NOMO-1 treated with DMSO at 0.1 percent for 48 hours (cell line): ENCODE data around the gene RARB.

ENCODE experiments used
- DNase-seq: peaks from one replicate; lab custom pipeline; 2025; ENCODE audit not compliant: unreplicated experiment; lab: John Stamatoyannopoulos, UW

RARB gene

GRCh38 chr3:25589783-25590258, 161.8 kb downstream of the RARB start:
- DNase-seq: no peak

- no peak for DNase-seq
Observed at GRCh38 chr3:25592510-25592968, 164.5 kb downstream of the RARB start.

- DNase-seq: no peak
Observed at GRCh38 chr3:25593001-25593400, 164.9 kb downstream of the RARB start.

GRCh38 chr3:25594007-25594502, 166.0 kb downstream of the RARB start:
- peak; percentile 33 for DNase-seq

GRCh38 chr3:25597535-25598101, 169.6 kb downstream of the RARB start:
- no peak for DNase-seq

- peak; percentile 72 for DNase-seq
Observed at GRCh38 chr3:25603703-25604102, 175.6 kb downstream of the RARB start.

GRCh38 chr3:25604107-25604805, 176.2 kb downstream of the RARB start:
- DNase-seq: peak; percentile 92

GRCh38 chr3:25610167-25610566, 182.1 kb downstream of the RARB start:
- no peak for DNase-seq

GRCh38 chr3:25610779-25611178, 182.7 kb downstream of the RARB start:
- DNase-seq: no peak

- DNase-seq: no peak
Observed at GRCh38 chr3:25611193-25611592, 183.1 kb downstream of the RARB start.

GRCh38 chr3:25618028-25618427, 190.0 kb downstream of the RARB start:
- no peak for DNase-seq

- DNase-seq: no peak
Observed at GRCh38 chr3:25619382-25619781, 191.3 kb downstream of the RARB start.

- no peak for DNase-seq
Observed at GRCh38 chr3:25620493-25620892, 192.4 kb downstream of the RARB start.

GRCh38 chr3:25621087-25621486, 193.0 kb downstream of the RARB start:
- no peak for DNase-seq

GRCh38 chr3:25631989-25632388, 203.9 kb downstream of the RARB start:
- DNase-seq: no peak

- DNase-seq: no peak
Observed at GRCh38 chr3:25633919-25634318, 205.9 kb downstream of the RARB start.

- no peak for DNase-seq
Observed at GRCh38 chr3:25635038-25635437, 207.0 kb downstream of the RARB start.
